ENCODE results near the gene RELL1. TPM values are rescaled to one million over a fixed set of nuclear protein-coding genes. Genes with fewer than 3 reads are reported as not detected.

RELL1 gene
- polyA plus RNA-seq, 1 donor from 2014 or later = 0.47 TPM

GRCh38 chr4:37595875-37596680 lies 90.1 kb downstream of the RELL1 start:
- Histone ChIP-seq H3K27ac (ENCODE audit: low read length) (no peak overlapping the region), H3K4me3 (ENCODE audit: low read length) (no peak overlapping the region), H3K4me2 (ENCODE audit: low read length) (no peak overlapping the region), H4K20me1 (ENCODE audit: insufficient read depth) (no peaks in the 10 kb centered on the region), H3K36me3 (ENCODE audit: insufficient read depth, low read length) (no peaks in the 10 kb centered on the region), H3K9me2 (ENCODE audit: insufficient read depth, low read length) (no peaks in the 10 kb centered on the region), H3K9me3 (ENCODE audit: low read length) (no peaks in the 10 kb centered on the region), H2AFZ (ENCODE audit: low read depth, low read length) (no peak overlapping the region), H3K27me3 (ENCODE audit: insufficient read depth, low read depth, low read length) (no peaks in the 10 kb centered on the region), H3F3A (ENCODE audit: insufficient read depth, low read length, poor library complexity, severe bottlenecking) (no peaks in the 10 kb centered on the region), H3K79me2 (replicated peaks; ENCODE audit: insufficient read depth, low read length) (no peaks in the 10 kb centered on the region), H3K9ac (ENCODE audit: low read length) (no peak overlapping the region)
- TF ChIP-seq TAF1 (IDR thresholded peaks at IDR 0.05; ENCODE audit: low read depth) (no peak), POLR2AphosphoS5 (IDR thresholded peaks at IDR 0.05) (no peak), REST (IDR thresholded peaks at IDR 0.05; ENCODE audit: borderline replicate concordance) (no peak), MXI1 (conservative IDR thresholded peaks at IDR 0.05; ENCODE audit: poor library complexity, severe bottlenecking) (no peak), RAD21 (conservative IDR thresholded peaks at IDR 0.05) (no peak), SMC3 (conservative IDR thresholded peaks at IDR 0.05; ENCODE audit: poor library complexity) (no peak), EP300 (conservative IDR thresholded peaks at IDR 0.05; ENCODE audit: poor library complexity, severe bottlenecking) (no peak), EZH2 (IDR thresholded peaks at IDR 0.05; ENCODE audit: borderline replicate concordance, insufficient read depth, low read length, poor library complexity, severe bottlenecking) (no peak), CTCF (IDR thresholded peaks at IDR 0.05; ENCODE audit: poor library complexity, severe bottlenecking) (no peak)

GRCh38 chr4:37594099-37594498 lies 92.1 kb downstream of the RELL1 start:
- Histone ChIP-seq H3K79me2 (replicated peaks; ENCODE audit: insufficient read depth, low read length) (no peaks in the 10 kb centered on the region), H3K4me3 (ENCODE audit: low read length) (no peak overlapping the region), H3K9me2 (ENCODE audit: insufficient read depth, low read length) (no peaks in the 10 kb centered on the region), H3K27ac (ENCODE audit: low read length) (no peak overlapping the region), H3K9me3 (ENCODE audit: low read length) (no peaks in the 10 kb centered on the region), H3K9ac (ENCODE audit: low read length) (no peak overlapping the region), H4K20me1 (ENCODE audit: insufficient read depth) (no peaks in the 10 kb centered on the region), H2AFZ (ENCODE audit: low read depth, low read length) (no peak overlapping the region), H3K27me3 (ENCODE audit: insufficient read depth, low read depth, low read length) (no peaks in the 10 kb centered on the region), H3F3A (ENCODE audit: insufficient read depth, low read length, poor library complexity, severe bottlenecking) (no peaks in the 10 kb centered on the region), H3K4me2 (ENCODE audit: low read length) (no peak overlapping the region), H3K36me3 (ENCODE audit: insufficient read depth, low read length) (no peaks in the 10 kb centered on the region)
- TF ChIP-seq RAD21 (conservative IDR thresholded peaks at IDR 0.05) (no peak), REST (IDR thresholded peaks at IDR 0.05; ENCODE audit: borderline replicate concordance) (no peak), EP300 (conservative IDR thresholded peaks at IDR 0.05; ENCODE audit: poor library complexity, severe bottlenecking) (no peak), CTCF (IDR thresholded peaks at IDR 0.05; ENCODE audit: poor library complexity, severe bottlenecking) (no peak), MXI1 (conservative IDR thresholded peaks at IDR 0.05; ENCODE audit: poor library complexity, severe bottlenecking) (no peak), POLR2AphosphoS5 (IDR thresholded peaks at IDR 0.05) (no peak), TAF1 (IDR thresholded peaks at IDR 0.05; ENCODE audit: low read depth) (no peak), EZH2 (IDR thresholded peaks at IDR 0.05; ENCODE audit: borderline replicate concordance, insufficient read depth, low read length, poor library complexity, severe bottlenecking) (no peak), SMC3 (conservative IDR thresholded peaks at IDR 0.05; ENCODE audit: poor library complexity) (no peak)

Data from neural cell (in vitro differentiated cells).